B cell (primary cell): ENCODE results near the gene ATP8B3. TPM values are rescaled to one million over a fixed set of nuclear protein-coding genes. Genes with fewer than 3 reads are reported as not detected.
A peak's percentile ranks its signal among the peaks of the same experiment; 100 is the strongest.

Experiments
- ATAC-seq: fragments of 200-7000 bp; cut with Tn5 transposase; one replicate; pipeline ENCODE4 v1.10.0; 2021; ENCODE audit warnings: low read depth, mild to moderate bottlenecking, moderate number of reproducible peaks, moderate library complexity
- CTCF ChIA-PET: fragments of 350-600 bp; sonication (Branson Sonifier 250); formaldehyde crosslinking; loops from one replicate; lab custom pipeline; 2021; ENCODE audit warnings: antibody characterized with exemption, inconsistent platforms; lab: Charles Lee
- POLR2A ChIA-PET: fragments of 350-600 bp; sonication (Branson Sonifier 250); formaldehyde crosslinking; loops from one replicate; lab custom pipeline; 2021; ENCODE audit warnings: antibody characterized with exemption; lab: Charles Lee
- DNase-seq: peaks from one replicate; pipeline ENCODE4 v3.0.0; 2013
- H2AFZ ChIP-seq: 2 replicates; pipeline ENCODE4 v1.6.1; 2012; ENCODE audit warnings: mild to moderate bottlenecking, low read depth, low read length; ENCODE audit not compliant: insufficient read depth, poor library complexity, severe bottlenecking
- H3K27ac ChIP-seq, 2 donors: 1 replicate in 1 of 2; 2 replicates in 1 of 2; pipeline ENCODE4 v1.5.1; 2012 to 2013; ENCODE audit warnings: low read length in 2 of 2, mild to moderate bottlenecking in 2 of 2, moderate library complexity in 1 of 2
- H3K27me3 ChIP-seq, 4 experiments: fragments of 200-600 bp in 1 of 4; sonication (generic) in 1 of 4; replicated peaks in 1 of 4; 1 replicate in 2 of 4; 2 replicates in 2 of 4; pipeline versions ENCODE4 v1.6.1 to v1.7.0; 2013 to 2016; ENCODE audit warnings: low read length in 3 of 4, mild to moderate bottlenecking in 2 of 4, mixed read lengths in 1 of 4, moderate library complexity in 1 of 4; ENCODE audit not compliant: insufficient read depth in 4 of 4, control insufficient read depth in 3 of 4; ENCODE audit errors: control extremely low read depth in 1 of 4
- H3K36me3 ChIP-seq, 2 experiments: replicated peaks in 1 of 2; 1 replicate in 1 of 2; 2 replicates in 1 of 2; pipeline versions ENCODE4 v1.6.1 to v1.7.1; 2013; ENCODE audit warnings: low read length in 1 of 2; ENCODE audit not compliant: insufficient read depth in 2 of 2, control insufficient read depth in 1 of 2; ENCODE audit errors: control extremely low read depth in 1 of 2, extremely low read depth in 1 of 2
- H3K4me1 ChIP-seq, 2 donors: fragments of 200-600 bp in 1 of 2; sonication (generic) in 1 of 2; 1 replicate in 1 of 2; 2 replicates in 1 of 2; pipeline versions ENCODE4 v1.5.1 to v1.6.1; 2013 to 2017; ENCODE audit warnings: low read length in 2 of 2; ENCODE audit not compliant: control insufficient read depth in 2 of 2, insufficient read depth in 2 of 2
- H3K4me2 ChIP-seq: replicated peaks from 2 replicates; pipeline ENCODE3; 2012; ENCODE audit warnings: mild to moderate bottlenecking, low read depth, low read length; ENCODE audit not compliant: poor library complexity, severe bottlenecking
- H3K4me3 ChIP-seq, 5 experiments: fragments of 200-600 bp in 1 of 5; sonication (generic) in 1 of 5; 1 replicate in 3 of 5; 2 replicates in 2 of 5; pipeline versions ENCODE4 v1.5.1 to v1.7.0; 2011 to 2016; ENCODE audit warnings: low read length in 4 of 5, mild to moderate bottlenecking in 4 of 5, low read depth in 2 of 5, control low read depth in 1 of 5, moderate library complexity in 1 of 5; ENCODE audit not compliant: insufficient read depth in 1 of 5; ENCODE audit errors: control extremely low read depth in 1 of 5, extremely low read depth in 1 of 5
- H3K79me2 ChIP-seq: fragments of 200-600 bp; sonication (generic); one replicate; pipeline ENCODE4 v1.6.0; 2016; ENCODE audit warnings: low read length; ENCODE audit not compliant: control insufficient read depth, insufficient read depth
- H3K9ac ChIP-seq: fragments of 200-600 bp; sonication (generic); 2 replicates; pipeline ENCODE4 v1.6.1; 2017; ENCODE audit warnings: mild to moderate bottlenecking, low read length, moderate library complexity
- H3K9me3 ChIP-seq, 3 donors: one replicate each; pipeline versions ENCODE4 v1.6.1 to v1.7.1; 2013; ENCODE audit warnings: low read length in 2 of 3; ENCODE audit not compliant: control insufficient read depth in 2 of 3, insufficient read depth in 1 of 3; ENCODE audit errors: control extremely low read depth in 1 of 3
- H4K20me1 ChIP-seq: 2 replicates; pipeline ENCODE4 v1.6.0; 2012; ENCODE audit warnings: mild to moderate bottlenecking, low read length; ENCODE audit not compliant: insufficient read depth, control insufficient read depth, poor library complexity, severe bottlenecking
- H3K27ac Mint-ChIP-seq: one replicate; pipeline ENCODE4 v1.8.0; 2021; ENCODE audit warnings: mixed read lengths
- H3K27me3 Mint-ChIP-seq: one replicate; pipeline ENCODE4 v1.8.0; 2021; ENCODE audit warnings: mixed read lengths
- H3K4me1 Mint-ChIP-seq: one replicate; pipeline ENCODE4 v1.8.0; 2021; ENCODE audit warnings: mixed read lengths
- H3K4me3 Mint-ChIP-seq: one replicate; pipeline ENCODE4 v1.8.0; 2021; ENCODE audit warnings: mixed read lengths
- H3K9me3 Mint-ChIP-seq: one replicate; pipeline ENCODE4 v1.8.0; 2022; ENCODE audit warnings: mixed read lengths; ENCODE audit not compliant: insufficient read depth
- CTCF ChIP-seq: fragments of 200-600 bp; IDR thresholded peaks from one replicate; pipeline ENCODE4 v1.8.0; 2022; ENCODE audit warnings: antibody characterized with exemption, mild to moderate bottlenecking
- EZH2 ChIP-seq: IDR thresholded peaks from 2 replicates; pipeline ENCODE4 v1.6.1; 2012; ENCODE audit warnings: borderline replicate concordance, low read depth, mild to moderate bottlenecking, moderate library complexity, low read length; ENCODE audit not compliant: insufficient read depth, poor library complexity, severe bottlenecking
- WGBS: methylation state at CpG from one replicate; pipeline ENCODE4 v1.1.5; 2013; ENCODE audit warnings: missing lambda C conversion rate; ENCODE audit not compliant: insufficient coverage; 5-methylcytosine and 5-hydroxymethylcytosine counted together
- intact Hi-C: fragments of 100-400 bp; cut with micrococcal nuclease; formaldehyde crosslinking; loops from one replicate; pipeline ENCODE4 v1.10.0; 2022
- polyA plus RNA-seq: library from polyadenylated mRNA; depleted of rRNA; stranded (reverse); fragments of >200 nt; gene quantifications from 2 replicates; pipeline ENCODE4 v1.2.3, GENCODE V29; 2012
- total RNA-seq, 2 donors: library from RNA; stranded (reverse); fragments of 120-200 nt in 1 of 2; gene quantifications; 1 replicate in 1 of 2; 2 replicates in 1 of 2; pipeline versions ENCODE4 v1.2.3 to v1.2.4, GENCODE V29; 2013 to 2022

ATP8B3 gene
- total and polyA plus RNA-seq, 2 donors (not counting 1 experiment from before 2014, with no cell fraction given) = 0.89 to 5.1 TPM

- ChIA-PET POLR2A (no interaction called here), CTCF (no interaction called here)
- Mint-ChIP-seq H3K27ac (no peak overlapping the region), H3K4me3 (no peak overlapping the region), H3K9me3 (no peaks in the 10 kb centered on the region), H3K27me3 (peaks cover 28% of the 10 kb centered on the region), H3K4me1 (peaks cover 14% of the 10 kb centered on the region)
- H3K27ac ChIP-seq = no peak overlapping the region
- no peaks in the 10 kb centered on the region for H3K79me2 ChIP-seq
- WGBS = 8% methylated on average over 8 of the region's 10 CpGs
- DNase-seq = peak; percentile 13
- no peak overlapping the region for H3K9ac ChIP-seq
- ATAC-seq = no peak
- peaks cover 0 to 82% (median 52%) of the 10 kb centered on the region in 4 experiments for H3K27me3 ChIP-seq
- H3K4me3 ChIP-seq = no peak overlapping the region
- intact Hi-C loops = no loop called here
- no peak overlapping the region for H2AFZ ChIP-seq
- peaks cover 9% of the 10 kb centered on the region for H4K20me1 ChIP-seq
- TF ChIP-seq CTCF (no peak), EZH2 (no peak)
- H3K36me3 ChIP-seq = no peaks in the 10 kb centered on the region
- H3K9me3 ChIP-seq = peaks cover 0 to 62% (median 0%) of the 10 kb centered on the region in 3 donors
- H3K4me1 ChIP-seq = peaks cover 35 to 41% of the 10 kb centered on the region in 2 donors
- peak overlapping the region; percentile 64 for H3K4me2 ChIP-seq
Measured at GRCh38 chr19:1758231-1758577, 53.9 kb downstream of the ATP8B3 start.

- CTCF ChIA-PET = no interaction called here
- Mint-ChIP-seq H3K27me3 (peaks cover 28% of the 10 kb centered on the region), H3K4me1 (peaks cover 17% of the 10 kb centered on the region), H3K27ac (peak overlapping the region; percentile 15), H3K9me3 (no peaks in the 10 kb centered on the region), H3K4me3 (peak overlapping the region; percentile 32)
- Histone ChIP-seq H3K9ac (no peak overlapping the region), H3K4me1 (peaks cover 40 to 47% of the 10 kb centered on the region in 2 donors), H3K27ac (no peak overlapping the region), H3K4me3 (no peak overlapping the region), H3K27me3 (peaks cover 0 to 83% (median 52%) of the 10 kb centered on the region in 4 experiments), H3K36me3 (no peaks in the 10 kb centered on the region), H3K4me2 (peak overlapping the region; percentile 64), H4K20me1 (peaks cover 9% of the 10 kb centered on the region), H3K79me2 (no peaks in the 10 kb centered on the region), H2AFZ (no peak overlapping the region), H3K9me3 (peaks cover 0 to 62% (median 0%) of the 10 kb centered on the region in 3 donors)
- peak; percentile 51 for DNase-seq
- TF ChIP-seq EZH2 = no peak
- TF ChIP-seq CTCF = no peak
- WGBS = 2% methylated on average over 85 of the region's 86 CpGs
- no peak for ATAC-seq
- POLR2A ChIA-PET = interaction anchor here (0.6 kb wide), 1 partner anchor 146 kb away, joined by 13 read pairs; no protein-coding TSS in a partner anchor
- intact Hi-C loops = no loop called here
Measured at GRCh38 chr19:1757468-1758230, 54.4 kb downstream of the ATP8B3 start.
